GM12878 (cell line): ENCODE data around the gene TAAR8. TPM values are rescaled to one million over a fixed set of nuclear protein-coding genes. Genes with fewer than 3 reads are reported as not detected.

Experiments
- ATAC-seq: fragments of 200-7000 bp; cut with Tn5 transposase; 3 replicates; pipeline ENCODE4 v1.9.1; 2020; ENCODE audit warnings: mild to moderate bottlenecking, moderate library complexity
- BruUV-seq: library from RNA; stranded (reverse); fragments of 400-500 nt; replicated peaks from 2 replicates; lab custom pipeline; 2021; lab: Mats Ljungman, UMichigan
- CTCF ChIA-PET: fragments of 300-600 bp; sonication (Branson Sonifier 250); formaldehyde crosslinking; extraction: SDS; loops from one replicate; lab custom pipeline; 2021; ENCODE audit warnings: inconsistent platforms; lab: Yijun Ruan, JAX
- POLR2A ChIA-PET: fragments of 350-600 bp; formaldehyde crosslinking; extraction: SDS; loops from one replicate; lab custom pipeline; 2021; ENCODE audit warnings: inconsistent platforms; lab: Charles Lee
- RAD21 ChIA-PET: fragments of 300-600 bp; sonication (Branson Sonifier 250); formaldehyde crosslinking; loops from one replicate; lab custom pipeline; 2023; ENCODE audit warnings: antibody characterized with exemption; ENCODE audit not compliant: unreplicated experiment; lab: Charles Lee
- SMC1A ChIA-PET: fragments of 300-600 bp; sonication (Branson Sonifier 250); formaldehyde crosslinking; loops from one replicate; lab custom pipeline; 2023; ENCODE audit not compliant: unreplicated experiment, uncharacterized antibody; lab: Charles Lee
- DNase-seq: peaks from one replicate; pipeline ENCODE4 v3.0.0-alpha.2; 2011; ENCODE audit warnings: low read depth, low spot score
- FAIRE-seq: peaks from 3 replicates; lab custom pipeline; 2011; peaks lifted over from hg19 to GRCh38; lab: Jason Lieb, UNC
- H2AFZ ChIP-seq: 2 replicates; pipeline ENCODE4 v1.6.0; 2011; ENCODE audit warnings: low read depth, low read length, control low read depth; ENCODE audit not compliant: control insufficient read depth
- H3K27ac ChIP-seq: 2 replicates; pipeline ENCODE4 v1.5.1; 2011; ENCODE audit warnings: control low read depth; ENCODE audit not compliant: control insufficient read depth, insufficient read depth
- H3K27me3 ChIP-seq, 2 experiments: replicated peaks in 1 of 2; 2 replicates each; pipeline versions ENCODE4 v1.6.0 to v1.6.1; 2011; ENCODE audit warnings: low read length in 1 of 2; ENCODE audit not compliant: control insufficient read depth in 2 of 2, insufficient read depth in 2 of 2
- H3K36me3 ChIP-seq, 2 experiments: 2 replicates each; pipeline ENCODE4 v1.5.1; 2011; ENCODE audit warnings: low read length in 1 of 2; ENCODE audit not compliant: control insufficient read depth in 2 of 2, insufficient read depth in 2 of 2
- H3K4me1 ChIP-seq: 2 replicates; pipeline ENCODE4 v1.6.1; 2011; ENCODE audit warnings: mild to moderate bottlenecking, low read length, moderate library complexity, mixed read lengths; ENCODE audit not compliant: control insufficient read depth, insufficient read depth
- H3K4me2 ChIP-seq: 2 replicates; pipeline ENCODE4 v1.6.0; 2011; ENCODE audit warnings: control low read depth; ENCODE audit not compliant: control insufficient read depth, insufficient read depth
- H3K4me3 ChIP-seq: fragments of 200-600 bp; sonication (generic); 2 replicates; pipeline ENCODE4 v1.5.1; 2016
- H3K79me2 ChIP-seq: 2 replicates; pipeline ENCODE4 v1.6.0; 2011; ENCODE audit warnings: low read length; ENCODE audit not compliant: control insufficient read depth, insufficient read depth
- H3K9ac ChIP-seq: 2 replicates; pipeline ENCODE4 v1.8.0; 2011; ENCODE audit warnings: low read length, control low read depth, mixed read lengths; ENCODE audit not compliant: control insufficient read depth, insufficient read depth
- H3K9me3 ChIP-seq: replicated peaks from 3 replicates; pipeline ENCODE4 v1.5.1; 2011; ENCODE audit warnings: mild to moderate bottlenecking, low read length; ENCODE audit not compliant: control insufficient read depth, insufficient read depth
- H4K20me1 ChIP-seq: 2 replicates; pipeline ENCODE4 v1.6.0; 2011; ENCODE audit not compliant: control insufficient read depth, insufficient read depth
- EED ChIP-seq: sonication (generic); IDR thresholded peaks from 2 replicates; pipeline ENCODE4 v1.6.1; 2016; ENCODE audit warnings: antibody characterized with exemption, low read depth
- MTA3 ChIP-seq: IDR thresholded peaks from 2 replicates; pipeline ENCODE4 v1.6.1; 2012; ENCODE audit warnings: low read length, inconsistent platforms, borderline replicate concordance
- POLR2A ChIP-seq: IDR thresholded peaks from 2 replicates; pipeline ENCODE4 v1.6.1; 2011; ENCODE audit warnings: low read depth, mild to moderate bottlenecking, low read length
- POU2F2 ChIP-seq: IDR thresholded peaks from 3 replicates; pipeline ENCODE4 v1.6.1; 2011; ENCODE audit warnings: low read depth, mild to moderate bottlenecking, low read length, borderline replicate concordance
- WGBS: methylation state at CpG from one replicate; pipeline ENCODE4 v1.1.6; 2016; ENCODE audit warnings: low lambda C conversion rate; ENCODE audit not compliant: insufficient replicate concordance, insufficient coverage; ENCODE audit errors: missing lambda C conversion rate; 5-methylcytosine and 5-hydroxymethylcytosine counted together
- in situ Hi-C: fragments of 300-500 bp; cut with MboI; formaldehyde crosslinking; loops from 9 replicates; pipeline ENCODE4 v1.14.3; 2018; ENCODE audit warnings: mixed read lengths
- intact Hi-C: fragments of 100-400 bp; cut with micrococcal nuclease; formaldehyde crosslinking; loops from one replicate; pipeline ENCODE4 v1.14.2; 2022; ENCODE audit not compliant: unreplicated experiment
- polyA plus RNA-seq, 11 experiments: library from polyadenylated mRNA; depleted of rRNA in 4 of 11; unstranded in 6 of 11; stranded (reverse) in 5 of 11; fragments of >200 nt; fragmentation: Nextera tagmentation in 4 of 11; fragmentation: Illumina TruSeq in 1 of 11; extraction: Ambion mirVana in 4 of 11; extraction: Trizol in 1 of 11; gene quantifications; 1 replicate in 1 of 11; 2 replicates in 10 of 11; pipeline versions ENCODE4 v1.2.1 to v1.2.3, GENCODE V29; 2011 to 2016; ENCODE audit warnings: inconsistent platforms in 2 of 11, missing spikeins in 2 of 11, low read depth in 1 of 11
- total RNA-seq, 4 experiments: library from RNA; depleted of rRNA in 3 of 4; stranded (reverse); fragments of >200 nt in 3 of 4; fragmentation: Illumina TruSeq in 1 of 4; extraction: Trizol in 1 of 4; gene quantifications; 2 replicates each; pipeline versions ENCODE4 v1.2.1 to v1.2.3, GENCODE V29; 2013 to 2021

Gene TAAR8
- total and polyA plus RNA-seq, 10 of the 15 experiments (the other 5 are each of a cell fraction or from before 2014, with no cell fraction given): not detected

DNA sequence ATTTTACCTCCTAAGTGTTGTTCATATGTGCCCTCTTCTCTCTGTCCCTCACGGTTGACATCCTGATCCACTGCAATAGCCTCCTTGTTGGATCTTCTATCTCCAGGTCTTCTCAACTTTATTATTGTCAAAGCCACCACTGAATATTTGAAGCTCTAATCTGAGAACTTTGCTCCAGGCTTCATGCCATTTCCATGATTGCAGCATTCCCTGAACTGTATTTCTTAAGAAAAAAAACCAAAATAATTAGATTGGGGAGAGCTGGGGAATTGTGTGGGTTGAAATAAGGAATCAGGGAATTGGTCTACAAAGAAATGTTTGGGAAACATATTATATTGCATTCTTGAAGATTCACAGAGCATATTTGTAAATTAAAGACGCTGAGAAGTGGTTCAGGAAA is 37.1 kb upstream of the TAAR8 start:
- FAIRE-seq (no peak), DNase-seq (no peak), ATAC-seq (no peak)
- Histone ChIP-seq H3K4me3 (no peak overlapping the region), H3K36me3 (no peaks in the 10 kb centered on the region), H3K79me2 (peaks cover 28% of the 10 kb centered on the region), H4K20me1 (no peaks in the 10 kb centered on the region), H3K27ac (no peak overlapping the region), H3K27me3 (no peaks in the 10 kb centered on the region), H3K9ac (no peak overlapping the region), H3K4me2 (no peak overlapping the region), H2AFZ (no peak overlapping the region), H3K4me1 (peaks cover 6% of the 10 kb centered on the region), H3K9me3 (no peaks in the 10 kb centered on the region)
- ChIA-PET POLR2A (interaction anchor here (0.6 kb wide), 1 partner anchor 115 kb away, joined by 3 read pairs; no protein-coding TSS in a partner anchor), SMC1A (interaction anchor here (0.8 to 2.1 kb wide), 4 partner anchors 15 to 214 kb away, joined by 3 to 4 read pairs (median 3); no protein-coding TSS in a partner anchor), CTCF (interaction anchor here (0.7 to 4.1 kb wide), 6 partner anchors 12 to 235 kb away, joined by 3 to 20 read pairs (median 4); no protein-coding TSS in a partner anchor), RAD21 (interaction anchor here (1.5 kb wide), 1 partner anchor 301 kb away, joined by 3 read pairs; no protein-coding TSS in a partner anchor)
- 47% methylated on average over 2 of the region's 2 CpGs for WGBS
- TF ChIP-seq POLR2A: no peak
- in situ Hi-C loops: no loop called here
- BruUV-seq: no TSS peak
- intact Hi-C loops: loop anchor here (10.0 kb wide), 1 partner anchor 1439 kb away; the partner anchor contains the start of gene TBPL1

DNA sequence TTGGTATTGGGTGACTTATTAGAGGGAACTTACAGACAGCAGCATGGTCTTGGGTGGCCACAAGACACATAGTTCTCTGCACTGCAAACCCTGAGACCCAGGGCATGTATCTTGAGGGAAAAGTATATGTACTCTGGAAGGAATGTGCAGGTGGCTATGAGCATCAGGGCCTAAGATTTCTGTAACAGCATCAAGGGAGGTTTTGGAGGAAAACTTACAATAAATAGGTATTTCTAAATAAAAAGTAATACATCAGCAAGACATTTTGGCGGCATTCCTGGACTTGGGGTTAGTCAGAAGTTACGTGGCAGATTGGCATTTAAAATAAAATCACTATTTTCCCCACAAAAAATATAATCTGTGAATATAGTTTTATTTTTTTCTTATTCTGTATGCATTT is 31.5 kb upstream of the TAAR8 start:
- ChIA-PET RAD21 (no interaction called here), POLR2A (no interaction called here), CTCF (interaction anchor here (2.7 kb wide), 1 partner anchor 36 kb away, joined by 8 read pairs; no protein-coding TSS in a partner anchor), SMC1A (interaction anchor here (1.5 kb wide), 1 partner anchor 11 kb away, joined by 4 read pairs; no protein-coding TSS in a partner anchor)
- BruUV-seq: no TSS peak
- no peak for FAIRE-seq
- no peak overlapping the region for H3K9ac ChIP-seq
- TF ChIP-seq MTA3 (no peak), EED (no peak), POU2F2 (no peak)
- H3K79me2 ChIP-seq: no peaks in the 10 kb centered on the region
- H3K4me3 ChIP-seq: no peak overlapping the region
- H3K4me2 ChIP-seq: no peak overlapping the region
- no peak overlapping the region for H2AFZ ChIP-seq
- intact Hi-C loops (no loop called here), in situ Hi-C loops (loop anchor here (10.0 kb wide), 1 partner anchor 274 kb away; the partner anchor contains the start of gene SLC18B1)
- H3K36me3 ChIP-seq: no peaks in the 10 kb centered on the region
- H3K27me3 ChIP-seq: no peaks in the 10 kb centered on the region; a peak in 1 of 4 replicates
- H3K27ac ChIP-seq: no peak overlapping the region
- H3K4me1 ChIP-seq: no peaks in the 10 kb centered on the region
- WGBS: 50% methylated on average over 2 of the region's 2 CpGs
- no peaks in the 10 kb centered on the region for H3K9me3 ChIP-seq
- DNase-seq: no peak
- no peak for ATAC-seq
- no peaks in the 10 kb centered on the region for H4K20me1 ChIP-seq
